Osteoblast (primary cell): Measurements from ENCODE around the gene GRM4. TPM values are rescaled to one million over a fixed set of nuclear protein-coding genes. Genes with fewer than 3 reads are reported as not detected.
"Not testable (repeated sequence)": the region's sequence is repeated elsewhere in the genome, so short reads cannot be mapped to it uniquely, and the experiment has no call there.

Experiments used
- DNase-seq: peaks from one replicate; pipeline ENCODE4 v3.0.0; 2011; ENCODE audit warnings: low spot score, mixed read lengths; ENCODE audit not compliant: insufficient read length; ENCODE audit errors: missing footprints
- H2AFZ ChIP-seq: 2 replicates; pipeline ENCODE4 v1.6.0; 2011; ENCODE audit warnings: mild to moderate bottlenecking, low read length
- H3K27ac ChIP-seq: 2 replicates; pipeline ENCODE4 v1.5.1; 2011; ENCODE audit warnings: mild to moderate bottlenecking, low read depth, low read length, moderate library complexity
- H3K27me3 ChIP-seq: 2 replicates; pipeline ENCODE4 v1.6.0; 2012; ENCODE audit warnings: mild to moderate bottlenecking, control low read depth, inconsistent platforms, low read length, moderate library complexity; ENCODE audit not compliant: insufficient read depth
- H3K36me3 ChIP-seq: 2 replicates; pipeline ENCODE4 v1.5.1; 2011; ENCODE audit warnings: mild to moderate bottlenecking, low read length, control low read depth, moderate library complexity; ENCODE audit not compliant: insufficient read depth
- H3K4me1 ChIP-seq: 2 replicates; pipeline ENCODE4 v1.5.1; 2011; ENCODE audit warnings: mild to moderate bottlenecking, low read length, control low read depth, moderate library complexity; ENCODE audit not compliant: insufficient read depth
- H3K4me2 ChIP-seq: 2 replicates; pipeline ENCODE4 v1.6.0; 2011; ENCODE audit warnings: mild to moderate bottlenecking, low read length; ENCODE audit not compliant: insufficient read depth
- H3K4me3 ChIP-seq: fragments of 200-600 bp; sonication (generic); 3 replicates; pipeline ENCODE4 v1.5.1; 2012; ENCODE audit warnings: mild to moderate bottlenecking, low read length, inconsistent platforms; ENCODE audit not compliant: insufficient read depth
- H3K79me2 ChIP-seq: 2 replicates; pipeline ENCODE4 v1.6.0; 2012; ENCODE audit warnings: mild to moderate bottlenecking, low read length, control low read depth, inconsistent platforms; ENCODE audit not compliant: insufficient read depth
- H3K9me3 ChIP-seq: 2 replicates; pipeline ENCODE4 v1.5.1; 2011; ENCODE audit warnings: low read depth, low read length, control low read depth
- H4K20me1 ChIP-seq: 2 replicates; pipeline ENCODE4 v1.6.0; 2012; ENCODE audit warnings: mild to moderate bottlenecking, low read length, control low read depth; ENCODE audit not compliant: insufficient read depth
- total RNA-seq: library from RNA; depleted of rRNA; stranded (reverse); fragments of >200 nt; gene quantifications from 2 replicates; pipeline ENCODE4 v1.2.3, GENCODE V29; 2012
- TF ChIP-seq, protein P1 (sequence below): IDR thresholded peaks from 2 replicates; pipeline ENCODE4 v1.5.1; 2011; ENCODE audit warnings: mild to moderate bottlenecking, low read depth, low read length, moderate library complexity; ENCODE audit errors: extremely low read depth

The GRM4 gene
- total RNA-seq, 1 donor = 0.36 TPM

DNA sequence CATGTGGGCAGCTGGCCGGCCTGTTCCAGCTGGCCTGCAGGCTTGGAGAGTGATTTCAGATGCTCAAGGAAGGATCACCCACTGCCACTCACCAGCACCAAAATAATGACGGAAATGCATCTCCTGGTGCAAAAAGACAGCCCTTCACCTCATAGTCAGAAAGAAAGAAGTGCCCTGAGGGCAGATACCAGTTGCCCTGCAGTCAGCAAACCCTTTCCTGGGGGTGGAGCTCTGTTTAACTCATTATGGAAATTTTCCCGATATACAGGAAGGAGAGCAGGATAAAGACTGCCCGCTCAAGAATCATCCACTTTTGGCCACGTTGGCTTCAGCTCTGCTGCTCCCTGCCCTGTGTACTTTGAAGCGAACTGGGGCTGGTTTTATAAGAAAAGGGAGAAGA, 127.9 kb downstream of the GRM4 start:
- Histone ChIP-seq H3K4me2 (no peak overlapping the region), H3K27me3 (peaks cover 10% of the 10 kb centered on the region), H3K4me3 (no peak overlapping the region), H3K9me3 (no peaks in the 10 kb centered on the region), H3K79me2 (no peaks in the 10 kb centered on the region), H3K4me1 (no peaks in the 10 kb centered on the region), H2AFZ (no peak overlapping the region), H4K20me1 (no peaks in the 10 kb centered on the region), H3K27ac (no peak overlapping the region), H3K36me3 (no peaks in the 10 kb centered on the region)
- TF ChIP-seq, protein P1, sequence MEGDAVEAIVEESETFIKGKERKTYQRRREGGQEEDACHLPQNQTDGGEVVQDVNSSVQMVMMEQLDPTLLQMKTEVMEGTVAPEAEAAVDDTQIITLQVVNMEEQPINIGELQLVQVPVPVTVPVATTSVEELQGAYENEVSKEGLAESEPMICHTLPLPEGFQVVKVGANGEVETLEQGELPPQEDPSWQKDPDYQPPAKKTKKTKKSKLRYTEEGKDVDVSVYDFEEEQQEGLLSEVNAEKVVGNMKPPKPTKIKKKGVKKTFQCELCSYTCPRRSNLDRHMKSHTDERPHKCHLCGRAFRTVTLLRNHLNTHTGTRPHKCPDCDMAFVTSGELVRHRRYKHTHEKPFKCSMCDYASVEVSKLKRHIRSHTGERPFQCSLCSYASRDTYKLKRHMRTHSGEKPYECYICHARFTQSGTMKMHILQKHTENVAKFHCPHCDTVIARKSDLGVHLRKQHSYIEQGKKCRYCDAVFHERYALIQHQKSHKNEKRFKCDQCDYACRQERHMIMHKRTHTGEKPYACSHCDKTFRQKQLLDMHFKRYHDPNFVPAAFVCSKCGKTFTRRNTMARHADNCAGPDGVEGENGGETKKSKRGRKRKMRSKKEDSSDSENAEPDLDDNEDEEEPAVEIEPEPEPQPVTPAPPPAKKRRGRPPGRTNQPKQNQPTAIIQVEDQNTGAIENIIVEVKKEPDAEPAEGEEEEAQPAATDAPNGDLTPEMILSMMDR = no peak
- DNase-seq = peak; percentile 80

DNA sequence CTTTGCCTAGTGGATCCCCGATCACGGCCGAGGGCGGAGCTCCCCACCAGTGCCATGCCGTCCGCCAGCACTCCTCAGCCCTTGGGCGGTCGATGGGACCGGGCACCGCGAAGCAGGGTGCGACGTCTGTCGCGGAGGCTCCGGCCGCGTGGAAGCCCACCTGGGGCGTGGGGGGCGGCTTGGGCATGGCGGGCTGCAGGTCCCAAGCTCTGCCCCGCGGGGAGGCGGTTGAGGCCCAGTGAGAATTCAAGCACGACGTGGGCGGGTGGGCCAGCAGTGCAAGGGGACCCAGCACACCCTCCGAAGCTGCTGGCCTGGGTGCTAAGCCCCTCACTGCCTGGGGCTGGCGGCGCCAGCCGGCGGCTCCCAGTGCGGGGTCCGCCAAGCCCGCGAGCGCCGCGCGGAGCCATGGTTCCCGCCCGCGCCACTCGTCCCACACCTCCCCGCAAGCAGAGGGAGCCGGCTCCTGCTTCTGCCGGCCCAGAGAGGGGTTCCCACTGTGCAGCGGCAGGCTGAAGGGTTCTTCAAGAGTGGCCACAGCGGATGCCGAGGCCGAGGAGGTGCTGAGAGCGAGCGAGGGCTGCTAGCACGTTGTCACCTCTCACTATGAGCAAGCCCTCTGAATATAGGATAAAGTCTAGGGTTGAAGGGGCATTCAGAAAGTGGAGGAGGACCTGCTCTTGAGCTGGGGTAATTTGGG, 128.6 kb downstream of the GRM4 start:
- Histone ChIP-seq H3K27me3 (peaks cover 5% of the 10 kb centered on the region), H3K4me3 (no peak overlapping the region), H3K27ac (no peak overlapping the region), H4K20me1 (no peaks in the 10 kb centered on the region), H3K4me1 (no peaks in the 10 kb centered on the region), H3K9me3 (no peaks in the 10 kb centered on the region), H3K4me2 (no peak overlapping the region), H2AFZ (no peak overlapping the region), H3K79me2 (no peaks in the 10 kb centered on the region), H3K36me3 (no peaks in the 10 kb centered on the region)
- TF ChIP-seq, protein P1 = no peak
- DNase-seq = no peak

DNA sequence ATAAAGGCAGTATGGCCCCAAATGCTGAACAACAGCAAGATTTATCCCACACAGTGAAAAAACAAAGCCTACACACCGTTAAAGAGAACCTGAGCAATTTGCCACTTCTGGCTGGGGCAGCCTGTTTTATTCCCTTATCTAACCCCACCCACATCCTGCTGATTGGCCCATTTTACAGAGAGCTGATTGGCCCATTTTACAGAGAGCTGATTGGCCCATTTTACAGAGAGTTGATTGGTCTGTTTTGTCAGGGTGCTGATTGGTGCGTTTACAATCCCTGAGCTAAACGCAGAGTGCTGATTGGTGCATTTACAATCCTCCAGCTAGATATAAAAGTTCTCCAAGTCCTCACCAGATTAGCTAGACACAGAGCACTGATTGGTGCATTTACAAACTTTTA, 129.3 kb downstream of the GRM4 start:
- not testable (repeated sequence) for H2AFZ ChIP-seq, H3K79me2 ChIP-seq, H3K27ac ChIP-seq, H3K4me1 ChIP-seq, DNase-seq, H3K27me3 ChIP-seq, H3K4me2 ChIP-seq, H4K20me1 ChIP-seq, H3K9me3 ChIP-seq, H3K36me3 ChIP-seq, H3K4me3 ChIP-seq

DNA sequence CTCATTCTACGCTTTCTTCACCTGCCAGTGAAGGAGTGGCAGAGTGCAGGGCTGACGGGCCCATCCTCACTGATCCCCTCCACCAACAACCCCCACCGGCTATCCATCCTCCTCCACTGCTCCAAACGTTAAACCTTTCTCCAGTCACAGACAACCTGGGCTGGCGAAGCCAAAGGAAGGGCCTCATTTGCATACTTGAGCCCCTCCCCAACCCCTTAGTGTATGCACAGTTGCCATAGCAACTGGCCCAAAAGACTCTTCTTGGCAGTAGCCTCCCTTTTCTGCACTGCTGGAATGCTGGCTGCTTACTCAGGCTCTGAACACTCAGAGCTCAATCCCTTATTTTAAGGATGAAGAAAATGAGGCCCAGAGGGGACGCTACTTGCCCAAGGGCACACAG, 130.3 kb downstream of the GRM4 start:
- Histone ChIP-seq H3K79me2 (no peaks in the 10 kb centered on the region), H3K4me3 (no peak overlapping the region), H3K36me3 (no peaks in the 10 kb centered on the region), H3K27ac (no peak overlapping the region), H3K9me3 (no peaks in the 10 kb centered on the region), H4K20me1 (no peaks in the 10 kb centered on the region), H3K27me3 (peaks cover 2% of the 10 kb centered on the region), H3K4me1 (no peaks in the 10 kb centered on the region), H3K4me2 (no peak overlapping the region), H2AFZ (no peak overlapping the region)
- TF ChIP-seq, protein P1 = no peak
- DNase-seq = peak; percentile 87
